ENCODE measurements around the gene ANXA6.

Gene ANXA6

DNA sequence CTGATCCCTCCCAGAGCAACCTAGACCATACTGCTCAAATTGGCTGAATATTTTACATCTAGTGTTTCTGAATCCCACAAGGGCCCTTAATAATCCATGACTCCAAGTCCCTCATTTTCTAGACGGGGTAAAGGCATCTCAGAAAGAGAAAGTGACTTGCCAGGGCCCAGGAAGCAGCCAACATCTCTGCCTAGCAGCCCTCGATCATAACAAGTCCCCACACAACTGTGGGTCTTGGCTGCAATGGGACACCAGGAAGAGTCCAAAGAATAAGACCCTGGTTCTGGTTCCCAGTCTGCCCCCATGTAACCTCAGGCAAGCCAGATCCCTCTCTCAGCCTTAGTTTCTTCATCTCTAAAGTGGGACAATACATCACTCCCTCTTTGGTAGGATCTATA lies 6.3 kb downstream of the ANXA6 start:
- TF ChIP-seq GATA3 (IDR thresholded peaks at IDR 0.05; ENCODE audit: low read depth, low read length) (no peak), GATA2 (IDR thresholded peaks at IDR 0.05; ENCODE audit: low read depth, low read length) (no peak)

DNA sequence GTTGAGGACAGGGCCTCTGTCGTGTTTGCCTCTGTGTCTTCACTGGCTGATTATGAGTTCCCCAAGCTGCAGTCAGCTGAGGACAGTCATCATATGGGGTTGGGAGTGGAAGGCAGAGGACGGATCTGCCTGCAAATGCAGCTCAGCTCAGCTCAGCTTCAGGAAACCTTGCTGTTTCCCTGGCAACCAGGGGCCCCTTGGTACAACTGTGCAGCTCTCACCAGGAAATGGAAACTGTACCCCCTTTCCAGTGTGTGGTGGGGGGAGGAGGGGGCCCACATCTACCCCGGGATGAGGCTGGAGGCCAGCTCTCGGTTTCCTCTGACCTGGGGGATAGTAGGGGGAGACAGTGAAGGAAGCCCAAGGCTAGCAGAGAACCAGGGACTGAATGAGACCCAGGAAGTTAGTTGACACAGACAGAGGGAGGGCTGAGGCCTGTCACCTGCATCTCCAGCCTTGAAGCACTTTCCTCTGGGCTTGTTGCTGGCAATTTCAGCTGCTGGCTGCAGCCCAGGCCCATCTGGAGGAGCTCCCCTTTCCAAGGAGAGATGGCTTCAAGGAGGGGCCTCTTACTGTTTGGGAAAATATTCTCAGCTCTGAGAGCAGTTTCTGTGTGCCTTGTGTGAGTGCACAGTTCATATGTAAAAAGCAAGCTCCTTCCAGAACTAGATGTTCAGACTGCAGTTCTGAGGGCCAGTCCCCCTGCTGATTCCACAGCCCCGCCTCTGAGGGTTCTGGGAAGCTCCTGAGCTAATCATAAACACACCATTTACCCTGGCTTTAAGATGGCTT lies 6.9 kb downstream of the ANXA6 start:
- TF ChIP-seq GATA3 (IDR thresholded peaks at IDR 0.05; ENCODE audit: low read depth, low read length) (no peak), GATA2 (IDR thresholded peaks at IDR 0.05; ENCODE audit: low read depth, low read length) (no peak)

DNA sequence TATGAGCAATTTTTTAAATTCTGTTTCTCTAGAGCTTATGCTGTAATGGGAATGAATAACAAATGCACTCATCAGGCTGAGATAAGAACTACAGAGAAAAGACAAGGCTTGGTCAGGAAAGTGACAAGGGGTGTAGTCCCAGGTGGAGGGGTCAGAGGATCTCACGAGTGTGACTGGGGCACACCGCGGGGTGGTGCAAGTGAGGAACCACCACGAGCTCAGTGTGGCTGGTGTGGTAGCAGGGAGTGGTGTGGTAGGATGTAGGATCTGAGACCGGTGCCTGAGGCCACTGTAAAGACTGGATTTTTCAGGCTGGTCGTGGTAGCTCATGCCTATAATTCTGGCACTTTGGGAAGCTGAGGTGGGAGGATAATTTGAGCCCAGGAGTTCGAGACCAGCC lies 9.0 kb downstream of the ANXA6 start:
- TF ChIP-seq GATA3 (IDR thresholded peaks at IDR 0.05; ENCODE audit: low read depth, low read length): no peak
- no peak for TF ChIP-seq GATA2 (IDR thresholded peaks at IDR 0.05; ENCODE audit: low read depth, low read length)

DNA sequence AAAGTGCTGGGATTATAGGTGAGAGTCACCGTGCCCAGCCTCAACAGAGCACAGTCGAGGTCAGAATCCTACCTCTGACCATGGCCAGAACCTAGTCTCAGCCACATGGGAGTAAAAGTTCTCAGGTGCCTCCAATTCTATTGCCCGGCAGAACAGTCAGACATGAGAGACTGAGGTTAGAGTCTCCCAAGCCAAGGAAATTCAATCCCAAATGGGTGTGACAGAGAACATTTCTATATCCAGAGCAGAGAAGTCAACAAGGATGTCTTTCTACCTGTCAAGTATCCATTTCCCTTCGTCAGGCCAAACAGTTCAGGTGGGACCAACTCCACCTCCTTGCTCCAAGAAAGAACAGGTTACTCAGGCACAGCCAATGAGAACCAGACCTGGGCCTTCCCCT lies 10.5 kb downstream of the ANXA6 start:
- TF ChIP-seq GATA2 (IDR thresholded peaks at IDR 0.05; ENCODE audit: low read depth, low read length): no peak
- TF ChIP-seq GATA3 (IDR thresholded peaks at IDR 0.05; ENCODE audit: low read depth, low read length): no peak

DNA sequence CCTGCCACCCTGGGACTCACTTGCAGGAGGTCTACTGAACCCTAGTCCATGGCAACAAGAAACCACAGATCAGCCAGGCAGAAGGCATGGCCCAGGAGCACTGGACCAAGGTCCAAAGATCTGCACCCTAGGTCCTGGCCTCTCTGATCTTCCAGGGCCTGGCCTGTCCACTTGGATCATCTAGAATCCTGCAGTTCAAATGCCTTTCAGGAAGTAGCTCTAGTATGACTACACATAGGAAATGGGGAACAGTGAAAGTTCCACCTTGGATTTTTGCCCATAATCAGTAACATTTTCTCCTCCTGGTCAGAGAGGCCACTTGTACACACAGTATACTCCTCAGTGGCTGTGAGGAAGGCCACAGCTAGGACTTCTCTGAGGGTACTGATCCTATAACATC lies 11.5 kb downstream of the ANXA6 start:
- TF ChIP-seq GATA3 (IDR thresholded peaks at IDR 0.05; ENCODE audit: low read depth, low read length) (no peak), GATA2 (IDR thresholded peaks at IDR 0.05; ENCODE audit: low read depth, low read length) (no peak)

DNA sequence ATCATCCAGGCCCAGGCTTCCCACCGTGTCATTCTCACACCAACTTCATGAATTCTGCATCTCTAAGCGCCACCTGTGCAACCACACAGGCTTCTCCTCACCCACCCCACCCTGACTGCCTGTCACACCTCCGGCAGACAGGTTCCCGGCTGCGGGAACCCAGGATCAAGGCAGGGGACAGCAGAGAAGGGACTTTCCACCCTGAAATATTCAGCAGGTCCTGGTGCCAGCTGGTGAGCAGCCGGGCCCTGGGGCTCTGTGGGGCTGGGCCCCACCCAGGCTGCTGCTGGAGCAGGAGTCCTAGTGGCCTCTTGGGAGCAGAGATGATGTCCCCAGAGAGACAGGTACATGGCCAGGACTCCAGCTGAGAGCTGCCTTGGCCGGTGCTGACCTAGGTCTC lies 12.7 kb downstream of the ANXA6 start:
- TF ChIP-seq GATA3 (IDR thresholded peaks at IDR 0.05; ENCODE audit: low read depth, low read length) (no peak), GATA2 (IDR thresholded peaks at IDR 0.05; ENCODE audit: low read depth, low read length) (no peak)

DNA sequence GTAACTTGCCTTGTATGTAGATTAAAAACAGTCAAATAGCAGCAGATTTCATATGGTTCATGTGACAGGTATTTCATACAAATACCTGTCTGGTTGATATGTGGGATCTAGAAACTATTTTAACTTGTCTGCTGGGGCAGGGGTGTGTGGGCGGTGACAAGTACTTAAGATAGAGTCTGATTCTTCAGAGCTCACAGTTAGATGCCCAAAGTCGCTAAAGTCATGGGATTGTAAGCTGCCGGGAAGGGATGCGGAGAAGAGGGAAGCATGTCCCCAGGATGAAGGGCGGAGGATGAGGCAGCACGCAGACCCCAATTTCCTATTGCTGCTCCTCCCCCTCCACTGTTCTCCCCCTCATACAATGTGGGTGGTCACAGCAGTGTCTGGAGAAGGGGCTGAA lies 13.3 kb downstream of the ANXA6 start:
- TF ChIP-seq GATA2 (IDR thresholded peaks at IDR 0.05; ENCODE audit: low read depth, low read length): no peak

DNA sequence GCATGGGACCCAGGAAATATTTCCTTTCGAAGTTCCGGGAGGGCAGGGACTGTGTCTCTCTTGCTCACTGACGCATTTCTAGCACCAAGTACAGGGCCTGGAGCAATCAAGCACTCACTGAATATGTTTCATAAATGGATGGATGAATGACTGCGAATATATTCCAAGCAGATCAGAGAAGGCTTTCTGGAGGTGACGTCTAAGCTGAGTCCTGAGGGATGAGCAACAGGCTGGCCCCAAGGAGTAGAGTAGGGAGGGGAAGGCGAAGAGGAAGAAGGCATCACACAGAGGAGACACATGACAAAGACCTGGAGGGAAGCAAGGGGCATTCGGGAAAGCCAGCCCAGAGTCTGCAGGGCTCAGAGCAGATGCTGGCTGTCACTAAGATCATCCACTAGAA lies 13.9 kb downstream of the ANXA6 start:
- TF ChIP-seq GATA3 (IDR thresholded peaks at IDR 0.05; ENCODE audit: low read depth, low read length): no peak
- no peak for TF ChIP-seq GATA2 (IDR thresholded peaks at IDR 0.05; ENCODE audit: low read depth, low read length)

DNA sequence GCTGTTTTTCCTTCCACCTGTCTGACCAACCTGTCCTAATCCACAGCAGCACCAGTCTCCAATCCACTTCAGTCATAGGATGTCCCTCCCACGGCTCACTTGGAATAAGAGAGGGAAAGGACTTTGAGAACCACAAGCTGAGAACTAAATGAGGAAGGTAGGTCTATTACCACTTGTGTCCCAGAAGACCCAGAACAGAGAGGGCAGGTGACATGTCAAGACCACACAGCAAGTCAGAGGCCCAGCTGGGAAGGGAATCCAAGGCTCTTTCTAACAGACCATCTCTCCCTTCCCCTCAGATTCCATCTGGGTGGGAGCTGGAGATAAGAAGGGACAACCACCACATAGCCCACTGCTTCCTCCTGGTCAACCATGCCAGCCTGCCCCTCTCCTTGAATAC lies 14.6 kb downstream of the ANXA6 start:
- TF ChIP-seq GATA3 (IDR thresholded peaks at IDR 0.05; ENCODE audit: low read depth, low read length): no peak
- TF ChIP-seq GATA2 (IDR thresholded peaks at IDR 0.05; ENCODE audit: low read depth, low read length): no peak

DNA sequence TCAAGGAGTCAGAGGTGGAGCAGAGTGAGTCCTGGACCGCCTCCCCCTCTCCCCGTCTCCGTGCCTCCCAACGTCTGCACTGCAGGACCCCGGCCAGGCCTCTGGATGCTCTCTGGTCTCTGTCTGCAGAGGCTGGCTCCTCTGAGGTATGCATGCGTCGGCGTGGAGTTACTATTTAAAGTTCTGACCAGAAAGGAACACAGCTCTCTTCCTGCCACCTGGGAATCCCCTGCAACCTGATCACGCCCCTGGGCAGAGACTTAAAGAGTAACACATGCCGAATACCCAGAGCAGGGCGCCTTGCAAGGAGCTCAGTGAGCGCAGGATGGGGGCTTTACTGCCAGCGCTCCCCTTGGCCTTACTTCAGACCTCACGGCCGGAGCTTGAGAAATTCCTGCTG lies 16.0 kb downstream of the ANXA6 start:
- no peak for TF ChIP-seq GATA2 (IDR thresholded peaks at IDR 0.05; ENCODE audit: low read depth, low read length)
- TF ChIP-seq GATA3 (IDR thresholded peaks at IDR 0.05; ENCODE audit: low read depth, low read length): no peak

DNA sequence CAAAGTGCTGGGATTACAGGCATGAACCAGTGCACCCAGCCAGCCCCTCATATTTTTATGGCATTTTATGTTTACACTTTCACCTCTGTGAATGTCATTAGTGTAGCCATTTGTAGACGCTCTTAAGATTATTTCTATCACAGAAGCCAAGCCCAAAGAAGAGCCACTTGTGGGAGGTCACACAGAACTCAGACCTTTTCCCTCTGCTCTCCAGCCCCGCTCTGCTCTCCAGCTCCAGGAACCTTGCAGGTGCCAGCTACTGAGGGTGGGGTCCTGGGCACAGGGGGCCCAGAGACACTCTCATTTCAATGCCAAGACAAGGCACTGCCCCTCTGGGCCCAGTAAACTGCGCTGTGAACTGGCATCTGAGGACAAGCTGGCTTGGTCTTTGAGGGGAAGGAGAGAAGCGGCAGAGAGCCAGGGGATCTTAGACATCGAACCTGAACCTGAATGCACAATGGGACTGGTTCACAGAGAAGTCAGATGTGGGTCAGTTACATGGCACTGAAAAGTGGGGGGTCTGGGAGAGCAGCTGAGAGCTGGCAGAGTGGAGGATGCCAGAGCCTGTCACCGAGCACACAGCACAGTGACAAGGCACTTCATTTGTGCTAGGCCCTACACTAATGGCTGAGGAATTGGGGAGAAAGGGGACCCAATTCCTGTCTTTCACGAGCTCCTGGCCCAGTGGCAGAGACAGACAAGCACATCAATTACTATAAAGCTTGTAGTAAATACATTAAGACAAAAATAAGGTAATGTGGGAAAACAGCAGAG lies 16.7 kb downstream of the ANXA6 start:
- TF ChIP-seq GATA3 (IDR thresholded peaks at IDR 0.05; ENCODE audit: low read depth, low read length): no peak
- no peak for TF ChIP-seq GATA2 (IDR thresholded peaks at IDR 0.05; ENCODE audit: low read depth, low read length)

DNA sequence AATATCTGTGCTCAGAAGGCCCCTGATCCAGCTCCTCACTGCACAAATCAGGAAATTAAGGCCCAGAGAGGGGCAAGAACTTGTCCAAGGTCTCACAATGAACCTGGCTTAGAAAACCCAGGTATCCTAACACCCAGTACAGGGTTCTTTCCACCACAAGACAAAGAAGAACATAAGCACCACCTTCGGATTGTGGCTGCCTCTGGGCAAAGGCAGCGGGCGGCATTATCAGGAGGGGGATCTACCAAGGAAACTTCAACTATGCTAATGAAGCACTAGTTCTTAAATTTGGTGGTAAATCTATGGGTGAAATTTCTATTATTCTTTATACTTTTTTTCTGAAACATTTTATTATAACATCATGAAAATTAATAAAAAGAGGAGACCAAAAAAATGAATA lies 17.9 kb downstream of the ANXA6 start:
- no peak for TF ChIP-seq GATA2 (IDR thresholded peaks at IDR 0.05; ENCODE audit: low read depth, low read length)
- TF ChIP-seq GATA3 (IDR thresholded peaks at IDR 0.05; ENCODE audit: low read depth, low read length): no peak

DNA sequence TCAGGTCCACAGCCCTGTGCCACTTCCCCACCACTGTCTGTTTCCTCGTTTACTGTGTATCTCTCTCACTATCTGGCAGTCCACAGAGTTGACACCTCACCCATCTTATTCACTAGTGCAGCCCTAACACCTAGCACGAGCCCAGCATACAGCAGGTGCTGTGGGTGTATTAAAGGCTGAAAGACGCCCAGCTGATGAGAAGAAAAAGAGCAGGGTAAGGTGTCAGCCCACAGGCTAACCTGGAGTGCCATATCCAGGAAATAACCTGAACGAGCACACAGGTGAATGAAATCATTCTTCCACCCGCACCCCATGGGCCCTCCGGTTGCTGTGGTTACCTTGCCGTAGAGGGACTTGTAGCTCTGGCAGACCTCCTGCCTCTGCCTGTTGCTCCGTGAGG lies 18.6 kb downstream of the ANXA6 start:
- no peak for TF ChIP-seq GATA3 (IDR thresholded peaks at IDR 0.05; ENCODE audit: low read depth, low read length)
- TF ChIP-seq GATA2 (IDR thresholded peaks at IDR 0.05; ENCODE audit: low read depth, low read length): no peak

DNA sequence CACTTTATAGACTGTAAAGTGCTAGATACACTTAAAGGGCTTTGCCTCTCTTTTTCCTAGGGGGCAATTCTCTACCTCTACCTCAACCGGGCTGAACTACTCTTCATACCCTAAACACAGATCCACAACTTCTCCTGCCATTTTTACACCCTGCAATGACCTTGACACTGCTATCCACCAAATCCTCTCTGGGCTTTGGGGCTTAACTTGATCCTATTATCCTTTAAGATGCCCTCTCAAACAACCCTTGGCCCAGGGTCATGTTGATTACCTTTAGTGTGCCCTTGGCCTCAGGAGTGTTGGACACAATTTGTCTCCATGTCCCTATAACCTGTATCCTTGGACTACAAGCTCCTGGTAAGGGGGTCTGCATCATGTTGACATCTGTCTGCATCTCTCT lies 19.5 kb downstream of the ANXA6 start:
- TF ChIP-seq GATA2 (IDR thresholded peaks at IDR 0.05; ENCODE audit: low read depth, low read length): no peak
- TF ChIP-seq GATA3 (IDR thresholded peaks at IDR 0.05; ENCODE audit: low read depth, low read length): no peak
